Smooth muscle cell (in vitro differentiated cells): ENCODE results near the gene KRT31. TPM values are rescaled to one million over a fixed set of nuclear protein-coding genes. Genes with fewer than 3 reads are reported as not detected.

Experiments used
- DNase-seq: peaks from one replicate; lab custom pipeline; 2025; ENCODE audit not compliant: unreplicated experiment; lab: John Stamatoyannopoulos, UW
- H2AFZ ChIP-seq: fragments of 200-600 bp; sonication (generic); 2 replicates; pipeline ENCODE4 v1.6.0; 2016; ENCODE audit warnings: antibody characterized with exemption, low read depth, mild to moderate bottlenecking
- H3F3A ChIP-seq: fragments of 200-600 bp; sonication (generic); 2 replicates; pipeline ENCODE4 v1.6.0; 2017; ENCODE audit warnings: antibody characterized with exemption, low read depth
- H3K27ac ChIP-seq: fragments of 200-600 bp; sonication (generic); 2 replicates; pipeline ENCODE4 v1.5.1; 2016; ENCODE audit warnings: low read depth, mild to moderate bottlenecking
- H3K27me3 ChIP-seq: fragments of 200-600 bp; sonication (generic); 2 replicates; pipeline ENCODE4 v1.6.1; 2016; ENCODE audit warnings: low read depth, mild to moderate bottlenecking
- H3K36me3 ChIP-seq: fragments of 200-600 bp; sonication (generic); 2 replicates; pipeline ENCODE4 v1.5.1; 2016; ENCODE audit warnings: low read depth
- H3K4me1 ChIP-seq: fragments of 200-600 bp; sonication (generic); 2 replicates; pipeline ENCODE4 v1.5.1; 2016; ENCODE audit warnings: low read depth
- H3K4me2 ChIP-seq: fragments of 200-600 bp; sonication (generic); 2 replicates; pipeline ENCODE4 v1.6.0; 2016; ENCODE audit warnings: mild to moderate bottlenecking
- H3K4me3 ChIP-seq: fragments of 200-600 bp; sonication (generic); 2 replicates; pipeline ENCODE4 v1.5.1; 2016; ENCODE audit warnings: mild to moderate bottlenecking
- H3K79me2 ChIP-seq: fragments of 200-600 bp; sonication (generic); 2 replicates; pipeline ENCODE4 v1.6.0; 2016; ENCODE audit warnings: low read depth, mild to moderate bottlenecking
- H3K9ac ChIP-seq: fragments of 200-600 bp; sonication (generic); 2 replicates; pipeline ENCODE4 v1.6.0; 2016; ENCODE audit warnings: low read depth
- H3K9me3 ChIP-seq: fragments of 200-600 bp; sonication (generic); replicated peaks from 2 replicates; pipeline ENCODE4 v1.5.1; 2016; ENCODE audit warnings: low read depth
- H4K20me1 ChIP-seq: fragments of 200-600 bp; sonication (generic); 2 replicates; pipeline ENCODE4 v1.6.0; 2016; ENCODE audit warnings: low read depth
- WGBS: methylation state at CpG from one replicate; pipeline ENCODE4 v1.1.7; 2016; ENCODE audit warnings: low lambda C conversion rate; 5-methylcytosine and 5-hydroxymethylcytosine counted together
- polyA plus RNA-seq: library from polyadenylated mRNA; unstranded; fragments of >200 nt; fragmentation: Nextera tagmentation; extraction: Ambion mirVana; gene quantifications from 2 replicates; pipeline ENCODE4 v1.2.1, GENCODE V29; 2016
- total RNA-seq: library from RNA; depleted of rRNA; stranded (reverse); fragments of >200 nt; gene quantifications from 2 replicates; pipeline ENCODE4 v1.2.3, GENCODE V29; 2014
- TF ChIP-seq, protein P1 (sequence below): fragments of 200-600 bp; sonication (generic); IDR thresholded peaks from 2 replicates; pipeline ENCODE4 v1.5.1; 2017; ENCODE audit warnings: borderline replicate concordance, mild to moderate bottlenecking, antibody characterized with exemption; ENCODE audit not compliant: insufficient read depth, poor library complexity, severe bottlenecking

KRT31 gene
- total and polyA plus RNA-seq, 2 experiments from 2014 or later = not detected

DNA sequence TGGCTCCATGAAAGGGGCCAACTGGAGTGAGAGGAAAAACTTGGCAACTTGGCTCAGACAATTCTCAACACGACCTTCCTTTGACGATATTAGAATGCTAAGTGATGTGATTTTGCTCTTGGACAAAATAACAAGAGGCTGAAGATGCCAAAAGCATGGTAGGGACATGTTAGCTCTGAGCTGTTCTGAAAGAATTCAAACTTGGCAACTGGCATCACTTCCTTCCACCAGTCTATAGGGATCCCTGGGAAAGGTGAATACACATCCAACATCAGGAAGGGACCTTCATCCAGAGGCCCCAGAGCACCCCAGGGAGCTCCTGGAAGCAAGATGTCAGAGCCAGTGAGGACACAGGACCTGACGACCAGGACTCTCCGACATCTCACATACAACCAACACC is 22.7 kb upstream of the KRT31 start:
- H3K79me2 ChIP-seq = no peaks in the 10 kb centered on the region
- H3K4me2 ChIP-seq = no peak overlapping the region
- DNase-seq = no peak
- no peaks in the 10 kb centered on the region for H3K27me3 ChIP-seq
- H2AFZ ChIP-seq = no peak overlapping the region
- no peak overlapping the region for H3K4me3 ChIP-seq
- no peaks in the 10 kb centered on the region for H4K20me1 ChIP-seq
- H3K4me1 ChIP-seq = no peaks in the 10 kb centered on the region
- no peaks in the 10 kb centered on the region for H3K36me3 ChIP-seq
- H3K9ac ChIP-seq = no peak overlapping the region
- TF ChIP-seq, protein P1, sequence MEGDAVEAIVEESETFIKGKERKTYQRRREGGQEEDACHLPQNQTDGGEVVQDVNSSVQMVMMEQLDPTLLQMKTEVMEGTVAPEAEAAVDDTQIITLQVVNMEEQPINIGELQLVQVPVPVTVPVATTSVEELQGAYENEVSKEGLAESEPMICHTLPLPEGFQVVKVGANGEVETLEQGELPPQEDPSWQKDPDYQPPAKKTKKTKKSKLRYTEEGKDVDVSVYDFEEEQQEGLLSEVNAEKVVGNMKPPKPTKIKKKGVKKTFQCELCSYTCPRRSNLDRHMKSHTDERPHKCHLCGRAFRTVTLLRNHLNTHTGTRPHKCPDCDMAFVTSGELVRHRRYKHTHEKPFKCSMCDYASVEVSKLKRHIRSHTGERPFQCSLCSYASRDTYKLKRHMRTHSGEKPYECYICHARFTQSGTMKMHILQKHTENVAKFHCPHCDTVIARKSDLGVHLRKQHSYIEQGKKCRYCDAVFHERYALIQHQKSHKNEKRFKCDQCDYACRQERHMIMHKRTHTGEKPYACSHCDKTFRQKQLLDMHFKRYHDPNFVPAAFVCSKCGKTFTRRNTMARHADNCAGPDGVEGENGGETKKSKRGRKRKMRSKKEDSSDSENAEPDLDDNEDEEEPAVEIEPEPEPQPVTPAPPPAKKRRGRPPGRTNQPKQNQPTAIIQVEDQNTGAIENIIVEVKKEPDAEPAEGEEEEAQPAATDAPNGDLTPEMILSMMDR = no peak
- H3K27ac ChIP-seq = no peak overlapping the region
- H3K9me3 ChIP-seq = no peaks in the 10 kb centered on the region
- H3F3A ChIP-seq = no peaks in the 10 kb centered on the region
- WGBS = 87% methylated on average over 4 of the region's 4 CpGs

DNA sequence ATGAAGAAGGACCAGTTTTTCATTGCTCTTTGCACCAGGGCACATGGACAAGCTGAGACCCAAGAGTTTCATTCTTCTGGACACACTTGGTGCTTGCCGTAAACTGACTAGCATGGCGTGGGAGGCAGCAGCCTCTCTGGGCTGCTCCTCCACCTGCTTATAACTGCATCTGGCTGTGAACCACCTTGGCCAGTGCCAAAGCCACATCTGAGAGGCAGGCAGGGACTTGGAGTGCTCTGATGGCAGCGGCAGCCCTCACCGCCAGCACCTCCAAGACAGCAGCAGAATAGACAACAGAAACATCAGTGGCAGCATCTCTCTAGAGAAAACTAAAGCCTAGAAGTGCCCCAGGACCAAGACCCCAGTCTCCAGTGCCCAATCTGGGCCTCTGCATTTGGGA is 22.3 kb upstream of the KRT31 start:
- TF ChIP-seq, protein P1 = no peak
- H3K4me1 ChIP-seq = no peaks in the 10 kb centered on the region
- H3K36me3 ChIP-seq = no peaks in the 10 kb centered on the region
- no peaks in the 10 kb centered on the region for H3F3A ChIP-seq
- no peak for DNase-seq
- no peaks in the 10 kb centered on the region for H4K20me1 ChIP-seq
- H3K9ac ChIP-seq = no peak overlapping the region
- WGBS = 98% methylated on average over 4 of the region's 4 CpGs
- no peaks in the 10 kb centered on the region for H3K27me3 ChIP-seq
- no peak overlapping the region for H3K27ac ChIP-seq
- no peak overlapping the region for H2AFZ ChIP-seq
- H3K9me3 ChIP-seq = no peaks in the 10 kb centered on the region
- no peak overlapping the region for H3K4me2 ChIP-seq
- no peak overlapping the region for H3K4me3 ChIP-seq
- no peaks in the 10 kb centered on the region for H3K79me2 ChIP-seq

DNA sequence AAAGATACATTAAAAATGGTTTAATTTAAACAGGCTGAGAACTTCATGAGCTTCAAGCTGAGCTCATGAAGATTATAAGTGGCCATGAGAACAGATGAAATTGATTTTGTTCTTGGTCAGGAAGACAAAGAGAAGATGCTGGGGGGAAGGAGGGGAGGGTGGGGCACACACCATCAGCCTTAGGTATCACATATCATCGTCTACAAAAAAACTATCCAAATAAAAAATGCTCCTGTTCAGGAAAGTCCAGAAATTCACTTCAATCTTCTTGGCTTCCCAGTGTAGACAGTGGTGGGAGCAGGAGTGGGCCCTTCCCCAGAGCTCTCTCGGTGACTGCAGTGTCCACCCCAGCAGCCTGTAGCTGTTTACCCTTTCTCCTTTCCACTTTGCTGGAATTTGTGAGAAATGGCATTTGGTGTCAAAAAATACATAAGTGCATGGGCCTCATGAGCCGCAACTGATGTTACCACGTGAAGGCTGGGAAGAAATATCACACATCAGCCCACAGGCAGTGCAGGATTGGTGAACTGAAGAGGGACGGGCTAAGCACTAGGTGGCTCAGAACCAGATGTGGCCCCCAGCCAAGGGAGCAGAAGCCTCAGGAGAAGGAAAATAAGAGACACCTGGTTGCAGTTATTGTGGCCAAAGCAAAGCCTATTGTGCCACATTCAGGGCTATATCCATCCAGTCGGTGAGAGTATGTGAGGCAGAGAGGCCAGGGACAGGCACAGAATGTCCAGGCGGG is 20.9 kb upstream of the KRT31 start:
- Histone ChIP-seq H3K4me2 (no peak overlapping the region), H3K79me2 (no peaks in the 10 kb centered on the region), H3K4me1 (no peaks in the 10 kb centered on the region), H2AFZ (no peak overlapping the region), H3K9ac (no peak overlapping the region), H3K36me3 (no peaks in the 10 kb centered on the region), H4K20me1 (no peaks in the 10 kb centered on the region), H3K4me3 (no peak overlapping the region), H3F3A (no peaks in the 10 kb centered on the region), H3K9me3 (no peaks in the 10 kb centered on the region), H3K27me3 (no peaks in the 10 kb centered on the region), H3K27ac (peak overlapping the region; percentile 48)
- 93% methylated on average over 7 of the region's 7 CpGs for WGBS
- no peak for DNase-seq
- TF ChIP-seq, protein P1 = no peak

DNA sequence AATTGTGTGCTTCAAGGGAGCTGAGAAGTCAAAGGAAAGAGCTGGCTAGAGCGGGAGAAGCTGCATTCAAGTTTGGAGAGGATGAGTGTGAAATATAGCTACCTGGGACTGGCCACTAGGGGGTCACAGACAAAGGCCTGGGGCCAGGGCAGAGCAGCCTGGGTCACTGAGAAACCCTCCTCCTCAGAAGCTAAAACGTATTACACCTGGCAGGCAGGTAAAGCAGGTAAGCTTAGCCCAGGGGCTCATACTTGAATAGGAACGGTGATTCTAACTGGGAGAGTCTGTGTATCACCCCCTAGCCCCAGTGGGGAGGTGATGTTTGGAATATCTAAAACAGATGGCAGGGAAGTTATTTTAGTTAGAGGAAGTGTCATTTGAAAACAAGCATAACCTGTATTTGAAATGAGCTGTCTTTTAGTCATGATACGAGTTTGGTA is 20.2 kb upstream of the KRT31 start:
- TF ChIP-seq, protein P1 = peak; percentile 31
- Histone ChIP-seq H4K20me1 (no peaks in the 10 kb centered on the region), H3K4me1 (no peaks in the 10 kb centered on the region), H3K27me3 (no peaks in the 10 kb centered on the region), H3K4me2 (no peak overlapping the region), H2AFZ (no peak overlapping the region), H3F3A (no peaks in the 10 kb centered on the region), H3K4me3 (no peak overlapping the region), H3K9ac (no peak overlapping the region), H3K27ac (peak overlapping the region; percentile 48), H3K9me3 (no peaks in the 10 kb centered on the region), H3K79me2 (no peaks in the 10 kb centered on the region), H3K36me3 (no peaks in the 10 kb centered on the region)
- 50% methylated on average over 4 of the region's 4 CpGs for WGBS
- DNase-seq = no peak
